H9 (cell line): Measurements from ENCODE around the gene ASS1. TPM values are rescaled to one million over a fixed set of nuclear protein-coding genes. Genes with fewer than 3 reads are reported as not detected.

Source experiments
- DNase-seq: peaks from one replicate; pipeline ENCODE4 v3.0.0-alpha.2; 2017
- H2AFZ ChIP-seq: one replicate; pipeline ENCODE4 v1.6.1; 2013; ENCODE audit warnings: mild to moderate bottlenecking, low read length, control low read depth, moderate library complexity
- H2AK5ac ChIP-seq: 2 replicates; pipeline ENCODE4 v1.6.1; 2013; ENCODE audit warnings: low read length, control low read depth, mixed read lengths; ENCODE audit not compliant: insufficient read length
- H2BK120ac ChIP-seq: one replicate; pipeline ENCODE4 v1.6.1; 2013; ENCODE audit warnings: low read depth, mild to moderate bottlenecking, low read length, control low read depth, inconsistent platforms; ENCODE audit not compliant: poor library complexity, severe bottlenecking
- H2BK12ac ChIP-seq: 2 replicates; pipeline ENCODE4 v1.6.1; 2013; ENCODE audit warnings: low read length, control low read depth, mixed read lengths, low read depth; ENCODE audit not compliant: insufficient read length
- H2BK15ac ChIP-seq: 2 replicates; pipeline ENCODE4 v1.6.1; 2013; ENCODE audit warnings: low read depth, low read length, control low read depth
- H2BK20ac ChIP-seq: one replicate; pipeline ENCODE4 v1.6.1; 2013; ENCODE audit warnings: low read depth, mild to moderate bottlenecking, low read length, control low read depth, inconsistent platforms; ENCODE audit not compliant: poor library complexity, severe bottlenecking
- H2BK5ac ChIP-seq: 2 replicates; pipeline ENCODE4 v1.6.1; 2013; ENCODE audit warnings: low read length, control low read depth, mixed read lengths; ENCODE audit not compliant: insufficient read length
- H3K14ac ChIP-seq: 2 replicates; pipeline ENCODE4 v1.6.1; 2013; ENCODE audit warnings: low read length, control low read depth; ENCODE audit not compliant: insufficient read depth
- H3K18ac ChIP-seq: 2 replicates; pipeline ENCODE4 v1.6.1; 2013; ENCODE audit warnings: low read depth, mild to moderate bottlenecking, mixed read lengths, low read length, control low read depth; ENCODE audit not compliant: insufficient read length
- H3K23ac ChIP-seq: 2 replicates; pipeline ENCODE4 v1.6.1; 2013; ENCODE audit warnings: low read length, control low read depth, mixed read lengths, low read depth; ENCODE audit not compliant: insufficient read length
- H3K23me2 ChIP-seq: 2 replicates; pipeline ENCODE4 v1.6.1; 2013; ENCODE audit warnings: low read depth, mild to moderate bottlenecking, mixed read lengths, low read length, control low read depth; ENCODE audit not compliant: insufficient read length, poor library complexity, severe bottlenecking
- H3K27ac ChIP-seq: 2 replicates; pipeline ENCODE4 v1.5.1; 2013; ENCODE audit warnings: low read length, control low read depth, mixed read lengths, low read depth; ENCODE audit not compliant: insufficient read length
- H3K27me3 ChIP-seq: 2 replicates; pipeline ENCODE4 v1.6.1; 2013; ENCODE audit warnings: low read length, control low read depth, inconsistent platforms; ENCODE audit not compliant: insufficient read depth
- H3K4ac ChIP-seq: 2 replicates; pipeline ENCODE4 v1.6.1; 2013; ENCODE audit warnings: low read depth, mild to moderate bottlenecking, control low read depth, inconsistent platforms, low read length, moderate library complexity
- H3K4me1 ChIP-seq: 2 replicates; pipeline ENCODE4 v1.6.1; 2013; ENCODE audit warnings: low read length, control low read depth, inconsistent platforms; ENCODE audit not compliant: insufficient read depth
- H3K4me2 ChIP-seq: 2 replicates; pipeline ENCODE4 v1.6.1; 2013; ENCODE audit warnings: low read length, control low read depth, mixed read lengths; ENCODE audit not compliant: insufficient read length, insufficient read depth
- H3K56ac ChIP-seq: 2 replicates; pipeline ENCODE4 v1.6.1; 2013; ENCODE audit warnings: low read depth, mild to moderate bottlenecking, mixed read lengths, low read length, control low read depth; ENCODE audit not compliant: insufficient read length
- H3K79me1 ChIP-seq: 2 replicates; pipeline ENCODE4 v1.6.1; 2013; ENCODE audit warnings: low read depth, mild to moderate bottlenecking, moderate library complexity, low read length, control low read depth, inconsistent platforms; ENCODE audit not compliant: insufficient read depth, poor library complexity, severe bottlenecking
- H3K79me2 ChIP-seq: 2 replicates; pipeline ENCODE4 v1.6.1; 2013; ENCODE audit warnings: low read length, control low read depth, inconsistent platforms; ENCODE audit not compliant: insufficient read depth
- H3K9ac ChIP-seq: 2 replicates; pipeline ENCODE4 v1.6.1; 2013; ENCODE audit warnings: low read length, control low read depth, mixed read lengths; ENCODE audit not compliant: insufficient read length; ENCODE audit errors: extremely low read depth
- H3K9me3 ChIP-seq: one replicate; pipeline ENCODE4 v1.6.1; 2013; ENCODE audit warnings: low read depth, low read length, inconsistent platforms; ENCODE audit not compliant: control insufficient read depth
- H3T11ph ChIP-seq: one replicate; pipeline ENCODE4 v1.6.1; 2013; ENCODE audit warnings: mild to moderate bottlenecking, low read length, control low read depth, inconsistent platforms
- H4K20me1 ChIP-seq: one replicate; pipeline ENCODE4 v1.6.1; 2013; ENCODE audit not compliant: control insufficient read depth, insufficient read length, insufficient read depth
- H4K5ac ChIP-seq: 2 replicates; pipeline ENCODE4 v1.6.1; 2013; ENCODE audit warnings: low read depth, mild to moderate bottlenecking, mixed read lengths, low read length, control low read depth; ENCODE audit not compliant: insufficient read length
- H4K8ac ChIP-seq: replicated peaks from 2 replicates; pipeline ENCODE4 v1.6.1; 2013; ENCODE audit warnings: low read length, control low read depth, mixed read lengths, low read depth; ENCODE audit not compliant: insufficient read length
- H4K91ac ChIP-seq: 2 replicates; pipeline ENCODE4 v1.6.1; 2013; ENCODE audit warnings: low read depth, mild to moderate bottlenecking, moderate library complexity, mixed read lengths, low read length, control low read depth; ENCODE audit not compliant: insufficient read length
- H3K27ac Mint-ChIP-seq, 3 experiments: 2 replicates in 2 of 3; 3 replicates in 1 of 3; pipeline ENCODE4 v1.8.0; 2020 to 2021; ENCODE audit warnings: mixed read lengths in 3 of 3, mild to moderate bottlenecking in 1 of 3, moderate library complexity in 1 of 3
- H3K27me3 Mint-ChIP-seq: 2 replicates; pipeline ENCODE4 v1.8.0; 2021; ENCODE audit warnings: low read depth, mild to moderate bottlenecking, moderate library complexity, mixed read lengths
- H3K36me3 Mint-ChIP-seq, 3 experiments: 2 replicates in 2 of 3; 3 replicates in 1 of 3; pipeline ENCODE4 v1.8.0; 2020 to 2021; ENCODE audit warnings: low read depth in 3 of 3, mixed read lengths in 3 of 3; ENCODE audit not compliant: insufficient read depth in 1 of 3
- H3K4me1 Mint-ChIP-seq, 2 experiments: 2 replicates each; pipeline ENCODE4 v1.8.0; 2020; ENCODE audit warnings: mixed read lengths in 2 of 2
- H3K4me3 Mint-ChIP-seq, 2 experiments: 2 replicates in 1 of 2; 3 replicates in 1 of 2; pipeline ENCODE4 v1.8.0; 2020 to 2021; ENCODE audit warnings: mild to moderate bottlenecking in 2 of 2, mixed read lengths in 2 of 2, moderate library complexity in 1 of 2
- H3K9me3 Mint-ChIP-seq, 2 experiments: 2 replicates in 1 of 2; 3 replicates in 1 of 2; pipeline ENCODE4 v1.8.0; 2020; ENCODE audit warnings: mild to moderate bottlenecking in 2 of 2, mixed read lengths in 2 of 2, moderate library complexity in 1 of 2
- WGBS: extraction: QIAGEN DNeasy Blood & Tissue Kit; methylation state at CpG from one replicate; pipeline ENCODE4 v1.1.7; 2013; ENCODE audit warnings: missing lambda C conversion rate, low lambda C conversion rate, mixed read lengths; ENCODE audit not compliant: insufficient read length; ENCODE audit errors: extremely low coverage; 5-methylcytosine and 5-hydroxymethylcytosine counted together
- total RNA-seq: library from RNA; stranded (reverse); gene quantifications from 2 replicates; pipeline ENCODE4 v1.2.1, GENCODE V29; 2021
- TF ChIP-seq, protein P1 (sequence below): fragments of 200-600 bp; sonication (generic); conservative IDR thresholded peaks from 3 replicates; pipeline ENCODE4 v1.8.0; 2021; ENCODE audit warnings: antibody characterized with exemption, mild to moderate bottlenecking

The ASS1 gene
- total RNA-seq, 1 experiment from 2014 or later = 118 TPM

DNA sequence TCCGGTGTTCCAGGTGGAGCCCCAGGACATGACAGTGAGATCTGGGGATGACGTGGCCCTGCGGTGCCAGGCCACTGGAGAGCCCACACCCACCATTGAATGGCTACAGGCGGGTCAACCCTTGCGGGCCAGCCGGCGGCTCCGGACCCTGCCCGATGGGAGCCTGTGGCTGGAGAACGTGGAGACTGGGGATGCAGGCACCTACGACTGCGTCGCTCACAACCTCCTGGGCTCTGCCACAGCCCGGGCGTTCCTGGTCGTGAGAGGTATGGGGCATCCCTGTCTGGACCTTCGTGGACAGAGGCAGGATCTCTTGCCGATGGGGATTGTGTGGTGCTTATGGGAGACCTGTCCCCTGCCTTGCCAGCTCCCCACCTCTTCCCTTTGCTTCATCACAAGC, 26.0 kb upstream of the ASS1 start:
- Histone ChIP-seq H2AFZ (no peak overlapping the region), H4K5ac (no peak overlapping the region), H3K4ac (no peak overlapping the region), H3K9ac (no peak overlapping the region), H3K4me2 (no peak overlapping the region), H3K56ac (no peak overlapping the region), H3K18ac (no peak overlapping the region), H3K23me2 (no peaks in the 10 kb centered on the region), H3K27ac (no peak overlapping the region), H2BK12ac (no peak overlapping the region), H2BK20ac (no peak overlapping the region), H3K23ac (no peak overlapping the region), H3T11ph (no peak overlapping the region), H3K4me1 (peaks cover 9% of the 10 kb centered on the region), H2BK5ac (no peak overlapping the region), H3K14ac (no peak overlapping the region), H2BK120ac (no peak overlapping the region), H3K79me2 (no peaks in the 10 kb centered on the region), H4K8ac (no peak overlapping the region), H4K20me1 (no peaks in the 10 kb centered on the region), H3K79me1 (no peaks in the 10 kb centered on the region), H3K9me3 (no peaks in the 10 kb centered on the region), H2BK15ac (no peak overlapping the region), H3K27me3 (no peaks in the 10 kb centered on the region), H4K91ac (no peak overlapping the region), H2AK5ac (no peak overlapping the region)
- Mint-ChIP-seq H3K4me1 (peaks cover 14 to 20% of the 10 kb centered on the region in 2 experiments), H3K27ac (no peak overlapping the region), H3K9me3 (peaks cover 5 to 6% of the 10 kb centered on the region in 2 experiments; a peak in 4 of 5 replicates), H3K27me3 (peaks cover 9% of the 10 kb centered on the region), H3K4me3 (no peak overlapping the region), H3K36me3 (peaks cover 9 to 18% (median 11%) of the 10 kb centered on the region in 3 experiments)
- DNase-seq = peak; percentile 18
- TF ChIP-seq, protein P1, sequence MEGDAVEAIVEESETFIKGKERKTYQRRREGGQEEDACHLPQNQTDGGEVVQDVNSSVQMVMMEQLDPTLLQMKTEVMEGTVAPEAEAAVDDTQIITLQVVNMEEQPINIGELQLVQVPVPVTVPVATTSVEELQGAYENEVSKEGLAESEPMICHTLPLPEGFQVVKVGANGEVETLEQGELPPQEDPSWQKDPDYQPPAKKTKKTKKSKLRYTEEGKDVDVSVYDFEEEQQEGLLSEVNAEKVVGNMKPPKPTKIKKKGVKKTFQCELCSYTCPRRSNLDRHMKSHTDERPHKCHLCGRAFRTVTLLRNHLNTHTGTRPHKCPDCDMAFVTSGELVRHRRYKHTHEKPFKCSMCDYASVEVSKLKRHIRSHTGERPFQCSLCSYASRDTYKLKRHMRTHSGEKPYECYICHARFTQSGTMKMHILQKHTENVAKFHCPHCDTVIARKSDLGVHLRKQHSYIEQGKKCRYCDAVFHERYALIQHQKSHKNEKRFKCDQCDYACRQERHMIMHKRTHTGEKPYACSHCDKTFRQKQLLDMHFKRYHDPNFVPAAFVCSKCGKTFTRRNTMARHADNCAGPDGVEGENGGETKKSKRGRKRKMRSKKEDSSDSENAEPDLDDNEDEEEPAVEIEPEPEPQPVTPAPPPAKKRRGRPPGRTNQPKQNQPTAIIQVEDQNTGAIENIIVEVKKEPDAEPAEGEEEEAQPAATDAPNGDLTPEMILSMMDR = no peak
- no CpG with 5 or more reads among the region's 18 CpGs for WGBS
